NCI-H446 (cell line): ENCODE results near the gene ARHGEF12.

Source experiments
- DNase-seq, 2 experiments: peaks; one replicate each; lab custom pipeline; 2025; lab: John Stamatoyannopoulos, UW

The ARHGEF12 gene

DNA sequence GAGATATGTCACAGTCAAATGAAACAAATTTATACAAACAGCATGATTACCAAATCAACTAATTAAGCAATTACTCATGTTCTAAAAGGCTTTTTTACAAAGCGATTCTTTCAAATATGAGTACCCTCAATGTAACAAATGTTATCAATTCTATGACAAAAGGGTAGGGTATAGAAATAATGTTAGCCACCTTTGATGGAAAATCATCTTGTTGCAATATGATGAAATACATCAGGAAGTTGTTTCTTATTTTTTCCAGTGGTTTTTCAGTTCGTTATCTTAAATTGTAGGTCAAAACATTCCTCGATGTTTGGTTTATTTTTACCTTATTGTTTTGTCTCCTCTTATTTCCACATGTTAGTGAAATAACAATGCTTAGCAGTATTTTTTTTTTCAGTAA, 6.5 kb downstream of the ARHGEF12 start:
- DNase-seq = no peak

DNA sequence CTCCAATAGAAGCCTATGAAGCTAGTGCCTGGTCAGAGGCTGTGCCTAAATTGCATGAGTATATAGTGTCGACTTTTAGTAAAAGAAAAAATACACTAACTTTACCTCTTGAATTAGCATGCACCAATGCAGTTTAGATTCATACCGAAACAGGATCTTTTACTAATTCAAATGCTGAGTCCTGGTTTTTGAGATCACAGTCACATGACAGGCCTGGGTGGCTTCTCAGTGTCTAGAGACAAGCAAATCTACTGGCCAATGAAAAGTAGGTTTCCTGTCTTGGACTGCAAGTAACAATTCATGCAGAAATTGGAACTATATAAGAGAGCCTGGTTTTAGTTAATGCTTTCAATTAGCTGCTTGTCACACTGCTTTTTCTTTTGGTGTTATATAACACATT, 7.2 kb downstream of the ARHGEF12 start:
- no peak for DNase-seq

DNA sequence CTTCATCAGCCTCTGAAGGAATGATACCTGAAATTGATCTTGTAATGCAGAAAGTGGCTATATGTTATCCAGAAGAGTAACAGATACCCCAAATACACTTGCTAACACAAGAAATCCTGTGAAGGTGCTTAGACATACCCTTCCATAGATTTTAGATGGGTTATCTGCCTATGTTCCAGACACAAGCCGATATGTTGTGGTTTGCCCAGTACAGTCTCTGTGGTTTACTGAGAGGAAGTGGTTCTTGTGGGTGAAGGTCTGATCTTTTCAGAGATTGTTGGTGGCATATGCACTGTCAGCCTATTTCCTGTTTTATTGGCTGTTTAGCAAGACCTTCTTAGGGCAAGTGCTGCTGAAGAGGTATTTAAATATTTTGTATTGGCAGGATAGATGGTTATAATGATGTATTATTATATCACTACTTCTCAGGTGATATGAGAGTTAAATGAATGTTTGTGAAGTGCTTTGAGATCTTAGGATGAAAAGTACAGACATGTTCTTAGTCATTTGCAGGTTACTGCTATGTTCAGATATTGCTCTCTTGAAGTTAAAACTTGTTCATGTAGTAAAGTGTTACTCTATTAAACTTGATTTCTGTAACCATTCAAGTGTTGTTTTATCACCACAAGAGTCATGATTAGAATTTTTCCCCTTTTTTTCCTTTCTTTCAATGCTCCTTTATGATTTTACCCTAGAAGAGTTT, 8.2 kb downstream of the ARHGEF12 start:
- DNase-seq = no peak

DNA sequence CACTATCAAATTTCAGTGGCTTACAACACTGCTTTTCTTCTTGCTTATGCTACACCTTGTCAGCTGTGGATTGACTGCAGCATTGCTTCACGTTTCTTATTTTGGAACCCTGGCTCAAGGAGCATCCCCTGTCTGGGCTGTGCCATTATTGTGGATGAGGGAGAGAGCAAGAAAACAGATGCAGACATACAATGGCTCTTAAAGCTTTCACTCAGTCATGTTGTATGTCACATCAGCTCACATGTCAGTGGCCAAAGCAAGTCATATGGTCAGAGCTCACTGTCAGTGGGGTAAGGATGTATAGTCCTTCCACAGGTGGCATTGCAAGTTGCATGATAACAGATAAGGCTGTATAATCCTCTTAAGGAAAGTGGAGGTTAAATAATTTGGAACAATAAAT, 10.0 kb downstream of the ARHGEF12 start:
- DNase-seq = no peak

DNA sequence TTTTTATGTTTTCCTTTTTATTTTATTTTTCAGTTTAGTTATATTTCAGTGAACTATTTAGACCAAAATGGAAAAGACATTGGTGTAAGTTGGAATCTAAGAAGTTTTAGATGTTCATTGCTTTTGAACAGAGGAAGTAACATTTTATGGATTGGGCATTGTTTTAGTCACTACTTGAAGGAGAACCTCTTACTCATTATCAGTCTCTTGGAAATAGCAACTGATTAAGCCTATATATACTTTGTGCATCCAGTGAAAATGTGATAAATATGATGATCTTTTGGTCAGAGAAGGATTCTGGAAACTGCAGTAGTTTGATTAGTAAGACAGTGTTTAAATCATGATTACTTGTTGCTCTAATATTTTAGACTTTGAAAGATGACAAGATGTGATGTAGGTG, 14.4 kb downstream of the ARHGEF12 start:
- DNase-seq = no peak

DNA sequence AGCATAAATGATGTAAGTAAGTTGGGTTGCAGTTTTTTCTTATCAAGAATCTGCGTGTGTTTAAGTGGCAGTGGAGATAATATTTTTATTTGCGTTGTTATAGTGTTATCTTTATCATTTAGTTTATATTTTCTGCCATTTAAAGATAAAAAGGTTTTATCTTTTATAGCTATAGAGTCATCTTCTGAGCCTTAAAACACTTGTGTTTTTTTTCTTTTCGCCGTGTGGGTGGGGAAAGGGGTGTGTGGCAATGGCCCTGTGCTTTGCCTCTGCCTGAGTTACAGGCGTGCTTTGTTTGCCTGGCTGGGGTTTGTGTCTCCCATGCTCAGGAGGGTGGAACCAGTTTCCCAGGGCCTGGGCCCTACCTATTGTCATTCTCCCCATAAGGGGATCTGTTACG, 16.2 kb downstream of the ARHGEF12 start:
- DNase-seq = no peak

DNA sequence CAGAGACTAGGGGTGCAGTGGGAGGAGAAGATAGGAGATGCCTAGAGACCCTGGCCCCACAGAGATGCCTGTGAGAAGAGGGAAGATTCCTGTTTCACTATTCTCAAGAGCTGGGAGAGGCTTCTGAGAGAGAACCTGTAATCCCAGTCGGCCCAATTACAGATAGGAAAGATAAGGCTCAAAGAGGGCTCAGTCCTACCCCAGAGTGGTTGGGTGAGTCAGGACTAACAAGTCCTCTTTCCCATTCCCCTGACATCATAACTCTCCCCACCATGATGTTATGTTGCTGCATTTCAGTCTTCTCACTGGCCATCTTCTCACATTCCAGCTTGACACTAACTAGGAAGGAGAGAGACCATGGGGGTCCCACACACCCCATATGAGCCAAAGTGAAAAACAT, 17.9 kb downstream of the ARHGEF12 start:
- DNase-seq = no peak

DNA sequence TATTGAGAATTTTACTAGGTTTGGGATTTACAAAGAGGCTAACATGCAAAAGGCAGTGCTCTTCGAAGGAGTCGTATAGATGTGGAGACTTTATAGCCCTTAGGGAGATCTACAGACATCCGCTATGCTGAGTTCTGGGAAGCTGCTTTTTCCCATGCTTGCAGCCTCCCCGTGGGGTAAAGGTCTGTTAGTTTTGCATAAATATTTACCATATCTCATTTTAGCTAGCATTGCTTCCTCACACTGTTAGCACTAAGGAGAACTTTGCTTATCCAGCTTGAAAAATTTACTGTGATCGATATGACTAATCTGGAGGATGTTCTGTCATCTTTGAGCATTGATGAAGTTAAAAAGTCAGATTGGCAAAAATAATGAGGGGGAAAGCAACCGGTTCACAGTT, 18.6 kb downstream of the ARHGEF12 start:
- DNase-seq = no peak

DNA sequence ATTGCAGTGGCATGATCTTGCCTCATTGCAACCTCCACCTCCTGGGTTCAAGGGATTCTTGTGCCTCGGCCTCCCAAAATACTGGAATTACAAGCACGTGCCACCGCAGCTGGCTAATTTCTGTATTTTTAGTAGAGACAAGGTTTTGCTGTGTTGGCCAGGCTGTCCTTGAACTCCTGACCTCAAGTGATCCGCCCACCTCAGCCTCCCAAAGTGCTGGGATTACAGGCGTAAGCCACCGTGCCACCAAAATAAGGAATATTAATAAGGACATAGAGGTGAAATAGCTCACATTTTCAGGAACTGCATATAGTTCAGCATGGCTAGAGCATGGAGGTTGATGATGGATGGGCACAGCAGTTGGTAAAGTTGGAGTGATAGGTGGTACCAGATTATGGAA, 21.4 kb downstream of the ARHGEF12 start:
- no peak for DNase-seq

DNA sequence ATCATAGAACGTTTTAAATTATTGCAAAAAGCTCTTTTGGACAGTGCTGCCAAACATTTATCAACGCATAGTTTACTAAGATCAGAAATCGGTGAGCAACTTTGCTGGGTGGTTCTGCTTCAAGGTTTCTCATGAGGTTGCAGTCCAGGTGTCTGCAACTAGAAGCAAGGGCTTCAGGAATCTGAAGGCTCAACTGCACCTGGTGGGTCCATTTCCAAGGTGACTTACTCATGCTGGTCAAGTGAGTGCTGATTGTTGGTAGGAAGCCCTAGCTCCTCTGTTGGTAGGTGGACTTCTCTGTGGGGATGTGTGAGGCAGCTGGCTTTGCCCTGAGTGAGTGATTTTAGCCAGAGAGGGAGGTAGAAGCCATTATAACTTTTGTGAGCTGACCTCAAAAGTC, 22.5 kb downstream of the ARHGEF12 start:
- no peak for DNase-seq

DNA sequence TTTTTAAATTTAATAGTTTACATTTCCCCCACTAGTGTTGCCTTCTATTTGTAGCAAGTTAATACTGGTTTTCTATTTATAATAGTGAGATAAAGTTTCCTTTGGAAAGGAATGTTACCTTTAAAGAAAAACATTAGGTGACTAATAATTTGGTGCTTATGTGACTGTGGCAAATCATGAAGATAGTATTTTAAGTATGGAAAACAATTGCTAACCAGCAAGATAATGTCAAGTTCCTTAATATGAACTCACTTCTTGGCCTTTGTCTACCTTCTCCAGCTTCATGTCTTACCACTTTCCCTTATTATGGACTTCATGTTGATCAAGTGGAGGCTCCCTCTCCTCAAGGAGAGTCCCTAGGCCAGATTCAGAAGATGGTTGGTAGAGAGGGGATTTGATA, 27.2 kb downstream of the ARHGEF12 start:
- DNase-seq = no peak

DNA sequence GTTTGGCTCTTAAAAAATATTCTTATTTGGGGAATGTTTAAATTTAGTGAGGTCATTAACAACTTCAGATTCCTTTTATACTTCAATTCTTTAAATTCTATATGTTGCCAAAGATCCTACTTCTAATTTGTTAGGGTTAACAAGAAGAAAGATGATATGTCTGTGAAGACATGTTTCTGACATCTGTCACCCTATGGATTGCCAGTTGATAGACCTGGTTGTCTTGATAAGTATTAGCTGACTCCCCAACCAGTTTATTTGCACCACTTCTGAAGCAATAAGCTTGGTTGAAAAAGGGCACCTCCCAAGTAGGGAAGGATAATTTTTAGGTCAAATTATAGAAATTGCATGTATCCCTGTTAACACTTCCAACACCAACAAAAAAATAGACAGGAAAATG, 29.3 kb downstream of the ARHGEF12 start:
- DNase-seq = no peak

DNA sequence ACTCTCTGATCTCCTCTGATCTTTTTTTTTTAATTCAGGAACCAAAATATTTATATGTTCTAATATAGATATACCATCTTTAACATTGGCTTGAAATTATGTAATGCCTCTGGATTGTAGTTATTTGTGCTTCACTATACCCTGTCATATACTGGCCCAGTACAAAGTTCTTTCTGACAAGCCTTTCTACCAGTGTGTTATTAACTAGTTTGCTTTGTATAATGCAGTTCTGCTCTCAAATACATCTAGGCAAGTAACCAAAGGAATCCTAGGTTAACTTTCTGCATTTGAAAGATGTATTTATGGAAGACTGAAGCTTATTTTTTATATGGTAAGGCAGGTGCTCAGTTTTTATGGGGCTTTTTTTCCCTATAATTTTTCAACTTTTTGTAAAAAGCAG, 36.1 kb downstream of the ARHGEF12 start:
- DNase-seq = no peak

DNA sequence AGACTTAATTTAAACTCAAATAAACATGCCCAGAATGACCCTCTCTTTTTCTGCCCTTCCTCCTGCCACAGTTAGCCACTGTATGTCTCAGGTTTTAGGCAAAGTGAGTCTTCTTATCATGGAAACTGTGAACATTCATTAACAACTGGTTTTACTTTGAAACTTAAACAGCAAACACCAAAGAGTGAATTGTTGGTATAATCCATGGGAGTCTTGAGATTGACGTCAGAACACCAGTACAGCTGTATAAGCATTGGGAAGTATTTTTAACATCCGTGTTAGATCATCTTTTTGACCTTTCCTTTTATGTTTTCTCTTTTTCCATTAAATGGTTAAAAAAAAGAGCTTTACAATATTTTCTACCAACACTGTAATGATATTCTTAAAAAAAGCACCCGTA, 38.9 kb downstream of the ARHGEF12 start:
- no peak for DNase-seq

DNA sequence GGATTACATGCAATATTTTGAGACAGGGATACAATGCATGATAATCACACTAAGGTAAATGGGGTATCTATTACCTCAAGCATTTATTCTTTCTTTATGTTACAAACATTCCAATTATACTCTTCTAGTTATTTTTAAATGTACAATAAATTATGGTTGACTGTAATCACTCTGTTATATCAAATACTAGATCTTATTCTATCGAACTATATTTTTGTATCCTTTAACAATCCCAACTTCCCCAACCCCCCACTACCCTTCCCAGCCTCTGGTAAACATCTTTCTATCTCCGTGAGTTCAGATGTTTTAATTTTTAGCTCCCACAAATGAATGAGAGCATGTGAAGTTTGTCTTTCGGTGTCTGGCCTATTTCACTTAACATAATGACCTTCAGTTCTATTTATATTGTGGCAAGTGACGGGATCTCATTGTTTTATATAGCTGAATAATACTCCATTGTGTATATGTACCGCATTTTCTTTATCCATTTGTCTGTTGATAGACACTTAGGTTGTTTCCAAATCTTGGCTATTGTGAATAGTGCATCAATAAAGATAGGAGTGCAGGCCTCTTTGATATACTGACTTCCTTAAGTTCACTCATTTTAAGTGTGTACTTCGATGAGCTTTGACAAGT, 40.5 kb downstream of the ARHGEF12 start:
- no peak for DNase-seq

DNA sequence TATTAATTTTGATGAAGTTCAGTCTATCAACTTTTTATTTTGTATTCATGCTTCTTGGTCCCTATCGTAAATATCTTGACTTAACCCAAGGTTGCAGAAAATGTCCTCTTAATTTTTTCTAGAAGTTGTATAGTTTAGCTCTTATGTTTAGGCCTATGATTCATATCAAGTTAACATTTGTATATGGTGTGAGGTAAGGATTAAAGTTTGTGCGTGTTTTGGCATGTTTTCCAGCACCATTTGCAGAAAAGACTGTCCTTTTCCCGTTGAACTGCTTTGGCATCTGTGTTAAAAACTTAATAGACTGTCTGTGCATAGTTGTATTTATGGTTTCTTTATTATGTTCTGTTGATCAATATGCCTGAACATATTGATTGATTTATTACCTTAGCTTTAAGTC, 42.3 kb downstream of the ARHGEF12 start:
- no peak for DNase-seq

DNA sequence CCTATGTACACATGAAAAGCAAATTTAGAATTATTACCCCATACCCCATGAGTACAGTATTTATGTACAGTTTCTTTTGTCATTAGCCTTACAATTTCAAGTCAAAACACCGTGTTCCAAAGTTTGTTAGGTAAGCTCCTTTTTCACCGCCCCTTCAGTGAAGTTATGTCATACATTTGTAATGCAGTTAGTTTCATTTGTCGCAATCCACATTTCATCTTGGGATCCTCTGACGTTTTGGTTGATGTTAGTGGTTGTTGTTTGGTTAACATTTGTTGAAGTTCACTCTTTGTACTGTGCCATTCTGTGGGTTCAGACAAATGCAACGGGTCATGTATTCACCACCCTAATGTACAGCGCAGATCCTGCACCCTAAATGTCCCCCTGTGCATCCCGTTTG, 45.2 kb downstream of the ARHGEF12 start:
- no peak for DNase-seq

DNA sequence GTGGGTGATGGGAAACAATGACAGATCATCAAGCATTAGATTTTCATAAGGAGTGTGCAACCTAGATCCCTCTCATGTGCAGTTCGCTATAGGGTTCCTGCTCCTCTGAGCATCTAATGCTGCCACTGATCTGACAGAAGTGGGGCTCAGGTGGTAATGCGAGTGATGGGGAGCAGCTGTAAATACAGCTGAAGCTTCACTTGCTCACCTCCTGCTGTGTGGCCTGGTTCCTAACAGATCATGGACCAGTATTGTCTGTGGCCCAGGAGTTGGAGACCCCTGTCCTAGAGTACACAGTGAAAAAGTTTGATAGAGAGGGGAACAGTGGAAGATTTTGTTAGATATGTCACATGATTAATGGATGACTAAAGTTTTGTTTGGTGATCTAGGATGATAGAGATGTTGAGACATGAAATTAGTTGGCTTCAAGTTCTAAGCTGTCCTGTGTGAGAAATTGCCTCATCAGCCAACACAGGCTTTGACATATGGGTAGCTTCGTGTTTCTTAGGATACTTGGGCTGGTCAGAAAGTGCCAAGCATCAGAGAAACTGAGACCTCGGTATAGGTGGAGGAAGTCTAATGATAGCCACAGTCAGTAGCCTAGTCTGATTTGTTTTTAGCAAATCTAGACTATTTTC, 47.4 kb downstream of the ARHGEF12 start:
- DNase-seq = no peak

DNA sequence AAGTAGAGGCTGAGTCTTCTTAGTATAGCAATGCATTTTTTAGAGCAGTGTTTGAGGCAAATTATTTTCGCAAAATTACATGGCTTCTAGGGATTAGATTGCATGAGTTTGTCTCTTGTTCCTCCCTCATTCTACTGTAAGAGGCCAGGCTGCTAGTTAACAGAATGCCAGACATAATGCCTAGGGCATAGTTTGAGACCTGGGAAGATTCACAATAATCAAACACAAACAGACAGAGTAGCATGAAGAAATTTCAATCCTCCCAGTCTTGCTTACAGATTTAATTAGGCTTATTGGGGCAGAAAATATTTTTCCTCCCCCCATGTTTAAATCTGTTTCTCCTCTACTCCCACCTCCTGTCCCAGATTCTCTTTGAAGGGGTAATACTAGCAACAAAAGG, 48.3 kb downstream of the ARHGEF12 start:
- DNase-seq = no peak

DNA sequence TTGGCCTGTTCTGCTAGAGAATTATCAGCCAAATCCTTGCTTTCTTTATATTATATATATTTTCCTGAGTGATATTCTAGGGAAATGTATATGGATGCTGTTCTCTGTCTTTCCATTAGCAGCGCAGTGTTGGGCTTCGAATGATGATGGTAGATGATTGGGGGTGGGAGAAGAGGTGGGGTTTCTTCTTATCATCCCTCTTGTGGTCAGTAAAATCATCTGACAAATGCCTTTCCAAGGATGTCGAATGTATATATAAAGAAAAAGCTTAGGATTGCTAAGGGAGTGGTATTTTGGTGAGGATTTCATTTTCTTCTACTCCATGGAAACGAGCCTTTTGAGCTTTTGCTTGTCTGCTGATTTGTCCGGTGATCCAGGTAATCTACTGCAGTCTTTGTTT, 48.9 kb downstream of the ARHGEF12 start:
- DNase-seq = no peak

DNA sequence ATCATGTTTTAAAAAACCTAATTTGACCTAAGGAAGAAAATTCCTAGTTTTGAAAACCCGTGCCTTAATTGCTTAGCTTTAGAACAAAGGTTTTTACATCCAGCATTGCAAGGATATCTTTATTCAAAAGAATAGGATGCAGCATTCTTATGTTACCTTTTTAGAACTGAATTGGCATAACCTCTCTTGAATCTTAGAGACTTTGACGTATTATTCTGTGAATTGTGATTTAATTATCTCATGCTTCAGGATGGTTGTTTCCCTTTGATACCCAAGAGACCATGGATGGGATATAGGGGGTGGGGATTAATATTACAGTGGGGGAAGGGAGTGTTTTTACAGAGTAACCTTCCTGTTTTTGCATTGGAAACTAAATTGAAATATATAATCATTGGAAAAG, 49.4 kb downstream of the ARHGEF12 start:
- no peak for DNase-seq

DNA sequence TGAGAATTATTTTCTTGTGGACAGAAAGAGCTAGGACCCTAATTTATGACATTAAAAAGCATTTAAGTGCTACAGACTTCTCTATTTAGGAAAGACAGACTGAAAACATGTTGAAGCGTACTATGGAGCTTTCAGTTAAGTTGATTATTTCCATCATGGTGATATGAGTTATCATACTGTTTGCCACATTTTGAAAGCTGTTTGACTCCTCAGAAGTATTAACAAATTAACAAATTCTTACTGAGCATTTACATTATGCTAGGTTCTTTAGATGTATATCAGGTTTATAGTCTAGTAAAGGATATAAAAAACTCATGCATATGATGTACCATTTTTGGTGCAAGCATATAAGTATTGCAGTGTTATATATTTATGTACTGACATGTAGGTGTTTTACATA, 50.1 kb downstream of the ARHGEF12 start:
- DNase-seq = no peak

DNA sequence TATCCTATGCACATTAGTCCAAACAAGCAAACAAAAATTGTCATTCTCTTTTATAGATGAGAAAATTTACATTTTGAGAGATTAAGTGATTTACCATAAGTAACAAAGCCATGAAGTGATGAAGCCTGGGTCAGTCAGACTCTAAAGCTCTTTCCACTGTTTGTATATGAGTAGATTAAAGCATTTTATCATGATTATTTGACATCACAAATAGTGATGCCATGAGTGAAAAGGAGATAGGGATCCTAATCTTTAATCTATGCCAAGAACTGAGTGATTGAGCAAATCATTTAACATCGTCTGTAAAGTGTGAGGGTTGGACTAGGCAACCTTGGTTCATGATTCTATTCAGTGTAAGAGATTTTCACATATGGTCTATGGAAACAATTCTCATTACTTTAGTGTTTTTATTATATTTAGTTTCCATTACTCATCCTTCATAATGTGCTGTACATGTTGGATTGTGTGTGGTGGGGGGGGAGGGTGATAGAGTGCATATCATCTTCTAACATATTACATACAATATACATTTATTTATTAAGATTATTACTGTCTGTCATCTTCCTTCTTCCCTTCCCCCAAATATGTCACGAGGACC, 50.7 kb downstream of the ARHGEF12 start:
- no peak for DNase-seq
